GM12878 (cell line): ENCODE results near the gene MIR17HG. TPM values are rescaled to one million over a fixed set of nuclear protein-coding genes. Genes with fewer than 3 reads are reported as not detected.
A peak's percentile ranks its signal among the peaks of the same experiment; 100 is the strongest.

Experiments
- ATF7 ChIP-seq: fragments of 450-650 bp; IDR thresholded peaks from 2 replicates; pipeline ENCODE4 v1.6.1; 2016; ENCODE audit warnings: low read depth, mild to moderate bottlenecking
- BCL11A ChIP-seq: IDR thresholded peaks from 2 replicates; pipeline ENCODE4 v1.6.1; 2011; ENCODE audit warnings: low read depth, low read length
- CBFB ChIP-seq: IDR thresholded peaks from 2 replicates; pipeline ENCODE4 v1.6.1; 2016; ENCODE audit warnings: antibody characterized with exemption, low read depth
- CUX1 ChIP-seq: IDR thresholded peaks from 2 replicates; pipeline ENCODE4 v1.6.1; 2012; ENCODE audit warnings: improper control_type of control experiment, low read depth, low read length; ENCODE audit not compliant: insufficient replicate concordance
- EP300 ChIP-seq, 2 experiments: fragments of 150-350 bp in 1 of 2; IDR thresholded peaks; 2 replicates each; pipeline ENCODE4 v1.6.1; 2011 to 2012; ENCODE audit warnings: low read depth in 2 of 2, low read length in 2 of 2, borderline replicate concordance in 1 of 2, improper control_type of control experiment in 1 of 2, inconsistent platforms in 1 of 2; ENCODE audit not compliant: control insufficient read depth in 1 of 2
- ETV6 ChIP-seq, 2 experiments: fragments of 450-650 bp in 1 of 2; IDR thresholded peaks in 1 of 2; conservative IDR thresholded peaks in 1 of 2; 2 replicates each; pipeline ENCODE4 v1.6.1; 2014; ENCODE audit warnings: antibody characterized with exemption in 1 of 2, borderline replicate concordance in 1 of 2, low read depth in 1 of 2, mild to moderate bottlenecking in 1 of 2, moderate library complexity in 1 of 2
- FOS ChIP-seq: IDR thresholded peaks from 3 replicates; pipeline ENCODE4 v1.6.1; 2011; ENCODE audit warnings: borderline replicate concordance; ENCODE audit not compliant: insufficient read length; ENCODE audit errors: extremely low read depth
- HCFC1 ChIP-seq: fragments of 150-350 bp; IDR thresholded peaks from 2 replicates; pipeline ENCODE4 v1.6.1; 2014; ENCODE audit warnings: low read length
- HDAC2 ChIP-seq: fragments of 200-600 bp; sonication (generic); IDR thresholded peaks from 2 replicates; pipeline ENCODE4 v1.6.1; 2017
- JUND ChIP-seq: IDR thresholded peaks from 2 replicates; pipeline ENCODE4 v1.6.1; 2012; ENCODE audit warnings: low read depth, mild to moderate bottlenecking, low read length, improper control_type of control experiment, moderate library complexity
- MEF2B ChIP-seq: fragments of 450-650 bp; IDR thresholded peaks from 2 replicates; pipeline ENCODE4 v1.6.1; 2018; ENCODE audit warnings: mild to moderate bottlenecking, moderate library complexity; ENCODE audit not compliant: partially characterized antibody, poor library complexity, severe bottlenecking
- MYB ChIP-seq: fragments of 150-350 bp; IDR thresholded peaks from 2 replicates; pipeline ENCODE4 v1.6.1; 2014; ENCODE audit warnings: mild to moderate bottlenecking, low read depth, low read length, borderline replicate concordance
- MYC ChIP-seq: IDR thresholded peaks from 2 replicates; pipeline ENCODE4 v1.6.1; 2011; ENCODE audit warnings: mild to moderate bottlenecking, low read length, moderate library complexity, inconsistent platforms; ENCODE audit not compliant: insufficient read depth, insufficient replicate concordance, insufficient read length, severe bottlenecking
- NFYA ChIP-seq: IDR thresholded peaks from 2 replicates; pipeline ENCODE4 v1.6.1; 2011; ENCODE audit warnings: low read depth, mild to moderate bottlenecking, low read length, improper control_type of control experiment, borderline replicate concordance
- NRF1 ChIP-seq: conservative IDR thresholded peaks from 2 replicates; pipeline ENCODE4 v1.6.1; 2011; ENCODE audit warnings: mild to moderate bottlenecking, low read depth, low read length, improper control_type of control experiment
- SMAD5 ChIP-seq: IDR thresholded peaks from 2 replicates; pipeline ENCODE4 v1.6.1; 2016; ENCODE audit warnings: antibody characterized with exemption, low read depth
- SUPT20H ChIP-seq: IDR thresholded peaks from 2 replicates; pipeline ENCODE4 v1.6.1; 2011; ENCODE audit warnings: low read depth, mild to moderate bottlenecking, low read length, moderate library complexity, borderline replicate concordance; ENCODE audit not compliant: control insufficient read depth
- WRNIP1 ChIP-seq: IDR thresholded peaks from 2 replicates; pipeline ENCODE4 v1.6.1; 2011; ENCODE audit warnings: low read depth, low read length, improper control_type of control experiment, borderline replicate concordance
- YBX1 ChIP-seq: fragments of 450-650 bp; IDR thresholded peaks from 2 replicates; pipeline ENCODE4 v1.6.1; 2016; ENCODE audit warnings: antibody characterized with exemption
- ZBED1 ChIP-seq: IDR thresholded peaks from 2 replicates; pipeline ENCODE4 v1.6.1; 2016; ENCODE audit warnings: borderline replicate concordance
- ZBTB40 ChIP-seq: fragments of 450-650 bp; IDR thresholded peaks from 2 replicates; pipeline ENCODE4 v1.6.1; 2016; ENCODE audit warnings: mild to moderate bottlenecking, moderate library complexity, borderline replicate concordance
- ZNF622 ChIP-seq: fragments of 450-650 bp; IDR thresholded peaks from 2 replicates; pipeline ENCODE4 v1.6.1; 2017; ENCODE audit warnings: mild to moderate bottlenecking, inconsistent platforms
- polyA plus RNA-seq, 11 experiments: library from polyadenylated mRNA; depleted of rRNA in 4 of 11; unstranded in 6 of 11; stranded (reverse) in 5 of 11; fragments of >200 nt; fragmentation: Nextera tagmentation in 4 of 11; fragmentation: Illumina TruSeq in 1 of 11; extraction: Ambion mirVana in 4 of 11; extraction: Trizol in 1 of 11; gene quantifications; 1 replicate in 1 of 11; 2 replicates in 10 of 11; pipeline versions ENCODE4 v1.2.1 to v1.2.3, GENCODE V29; 2011 to 2016; ENCODE audit warnings: inconsistent platforms in 2 of 11, missing spikeins in 2 of 11, low read depth in 1 of 11
- total RNA-seq, 4 experiments: library from RNA; depleted of rRNA in 3 of 4; stranded (reverse); fragments of >200 nt in 3 of 4; fragmentation: Illumina TruSeq in 1 of 4; extraction: Trizol in 1 of 4; gene quantifications; 2 replicates each; pipeline versions ENCODE4 v1.2.1 to v1.2.3, GENCODE V29; 2013 to 2021

MIR17HG gene
- total and polyA plus RNA-seq, 10 of the 15 experiments (the other 5 are each of a cell fraction or from before 2014, with no cell fraction given) = 4.4 to 37.7 (median 15.1) TPM

DNA sequence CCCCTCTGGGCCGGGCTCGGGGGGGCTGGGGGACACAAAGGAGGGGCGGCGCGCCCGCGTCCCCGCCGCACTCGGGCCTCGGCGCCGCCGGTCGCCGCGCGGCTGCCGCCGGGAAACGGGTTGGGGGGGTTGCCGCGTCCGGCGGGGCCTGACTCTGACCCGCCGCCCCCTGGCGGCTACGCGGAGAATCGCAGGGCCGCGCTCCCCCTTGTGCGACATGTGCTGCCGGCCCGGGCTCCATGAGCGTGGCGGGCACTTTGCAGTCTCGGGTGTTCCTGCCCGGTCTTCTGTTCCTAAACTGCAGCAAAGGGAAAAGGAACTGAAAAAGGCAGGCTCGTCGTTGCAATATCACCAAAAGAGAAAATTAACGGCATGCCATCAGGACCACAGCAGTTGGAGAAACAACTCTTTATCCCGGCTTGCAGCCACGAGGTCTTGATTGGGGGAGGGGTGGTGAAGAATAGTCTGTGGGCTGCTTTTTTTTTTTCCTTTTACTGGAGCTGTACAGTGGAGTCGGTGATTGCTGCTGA, 1.5 kb downstream of the MIR17HG start (continued):
- TF ChIP-seq EP300 (IDR thresholded peaks at IDR 0.05; ENCODE audit: borderline replicate concordance in 1 of 2, control insufficient read depth in 1 of 2, low read depth in 2 of 2, low read length in 2 of 2) (no peak), MYB (no peak), ATF7 (no peak), HDAC2 (peak; percentile 68; the same call in 1 of the 2 replicates), ZNF622 (no peak), CUX1 (no peak), JUND (no peak), MEF2B (peak; percentile 32), MYC (peak; percentile 99), ETV6 (conservative IDR thresholded peaks at IDR 0.05 in 1 of 2, IDR thresholded peaks at IDR 0.05 in 1 of 2; ENCODE audit: borderline replicate concordance in 1 of 2, low read depth in 1 of 2) (0 out of 4 replicates have a peak, but pooled peaks of 1 of the 2 experiments have one; percentile 12), YBX1 (no peak), HCFC1 (no peak; the same call in 1 of the 2 replicates), NRF1 (no peak), SUPT20H (no peak), BCL11A (0 out of 2 replicates have a peak, but pooled peaks have one; percentile 9), FOS (no peak), ZBED1 (no peak), CBFB (no peak), ZBTB40 (no peak), NFYA (no peak), WRNIP1 (no peak), SMAD5 (0 out of 2 replicates have a peak, but pooled peaks have one; percentile 52)
